Astrocyte (in vitro differentiated cells and primary cell): ENCODE data around the gene SCART1.

Experiments
- EZH2 ChIP-seq: IDR thresholded peaks from 2 replicates; pipeline ENCODE4 v1.6.1; 2012; ENCODE audit warnings: mild to moderate bottlenecking, low read length, inconsistent platforms; ENCODE audit not compliant: insufficient read depth
- TF ChIP-seq, protein P1 (sequence below): IDR thresholded peaks from 2 replicates; pipeline ENCODE4 v1.5.1; 2011; ENCODE audit warnings: low read depth, mild to moderate bottlenecking, inconsistent platforms, low read length, moderate library complexity; ENCODE audit not compliant: insufficient read depth

- TF ChIP-seq, protein P1, sequence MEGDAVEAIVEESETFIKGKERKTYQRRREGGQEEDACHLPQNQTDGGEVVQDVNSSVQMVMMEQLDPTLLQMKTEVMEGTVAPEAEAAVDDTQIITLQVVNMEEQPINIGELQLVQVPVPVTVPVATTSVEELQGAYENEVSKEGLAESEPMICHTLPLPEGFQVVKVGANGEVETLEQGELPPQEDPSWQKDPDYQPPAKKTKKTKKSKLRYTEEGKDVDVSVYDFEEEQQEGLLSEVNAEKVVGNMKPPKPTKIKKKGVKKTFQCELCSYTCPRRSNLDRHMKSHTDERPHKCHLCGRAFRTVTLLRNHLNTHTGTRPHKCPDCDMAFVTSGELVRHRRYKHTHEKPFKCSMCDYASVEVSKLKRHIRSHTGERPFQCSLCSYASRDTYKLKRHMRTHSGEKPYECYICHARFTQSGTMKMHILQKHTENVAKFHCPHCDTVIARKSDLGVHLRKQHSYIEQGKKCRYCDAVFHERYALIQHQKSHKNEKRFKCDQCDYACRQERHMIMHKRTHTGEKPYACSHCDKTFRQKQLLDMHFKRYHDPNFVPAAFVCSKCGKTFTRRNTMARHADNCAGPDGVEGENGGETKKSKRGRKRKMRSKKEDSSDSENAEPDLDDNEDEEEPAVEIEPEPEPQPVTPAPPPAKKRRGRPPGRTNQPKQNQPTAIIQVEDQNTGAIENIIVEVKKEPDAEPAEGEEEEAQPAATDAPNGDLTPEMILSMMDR: no peak
- TF ChIP-seq EZH2: no peak
These were observed 31.1 kb downstream of the SCART1 start for GRCh38 chr10:133484818-133485217.
